CD8-positive, alpha-beta memory T cell (primary cell): Measurements from ENCODE around the gene GRID2. TPM values are rescaled to one million over a fixed set of nuclear protein-coding genes. Genes with fewer than 3 reads are reported as not detected.

Experiments used
- CTCF ChIA-PET: fragments of 350-600 bp; sonication (Branson Sonifier 250); formaldehyde crosslinking; loops from one replicate; lab custom pipeline; 2021; ENCODE audit warnings: antibody characterized with exemption; lab: Charles Lee
- POLR2A ChIA-PET: fragments of 350-600 bp; sonication (Branson Sonifier 250); formaldehyde crosslinking; loops from one replicate; lab custom pipeline; 2021; ENCODE audit warnings: antibody characterized with exemption; lab: Charles Lee
- DNase-seq, 5 donors: peaks; one replicate each; pipeline versions ENCODE4 v3.0.0 to v3.0.0-alpha.2; 2020 to 2022; ENCODE audit warnings: mixed read lengths in 1 of 5
- H3K27ac ChIP-seq: one replicate; pipeline ENCODE4 v1.7.0; 2013; ENCODE audit warnings: low read depth, mild to moderate bottlenecking, low read length, moderate library complexity
- H3K27me3 ChIP-seq: 2 replicates; pipeline ENCODE4 v1.7.0; 2013; ENCODE audit warnings: low read length, mild to moderate bottlenecking; ENCODE audit not compliant: insufficient read depth, poor library complexity, severe bottlenecking
- H3K36me3 ChIP-seq: 2 replicates; pipeline ENCODE4 v1.7.0; 2013; ENCODE audit warnings: mild to moderate bottlenecking, low read length, moderate library complexity; ENCODE audit not compliant: insufficient read depth
- H3K4me1 ChIP-seq: 2 replicates; pipeline ENCODE4 v1.7.0; 2013; ENCODE audit warnings: mild to moderate bottlenecking, low read length, moderate library complexity; ENCODE audit not compliant: insufficient read depth
- H3K4me3 ChIP-seq: 2 replicates; pipeline ENCODE4 v1.7.0; 2013; ENCODE audit warnings: mild to moderate bottlenecking, low read length
- H3K9me3 ChIP-seq: 2 replicates; pipeline ENCODE4 v1.7.0; 2013; ENCODE audit warnings: mild to moderate bottlenecking, low read length
- H3K27ac Mint-ChIP-seq, 8 donors: one replicate each; pipeline ENCODE4 v1.8.0; 2020 to 2021; ENCODE audit warnings: mixed read lengths in 8 of 8, mild to moderate bottlenecking in 6 of 8, inconsistent platforms in 3 of 8, moderate library complexity in 3 of 8
- H3K27me3 Mint-ChIP-seq, 2 donors: one replicate each; pipeline ENCODE4 v1.8.0; 2020 to 2021; ENCODE audit warnings: mixed read lengths in 2 of 2, mild to moderate bottlenecking in 1 of 2, moderate library complexity in 1 of 2
- H3K36me3 Mint-ChIP-seq, 3 donors: one replicate each; pipeline ENCODE4 v1.8.0; 2020 to 2021; ENCODE audit warnings: mixed read lengths in 3 of 3, inconsistent platforms in 1 of 3, mild to moderate bottlenecking in 1 of 3
- H3K4me1 Mint-ChIP-seq, 3 donors: one replicate each; pipeline ENCODE4 v1.8.0; 2020 to 2021; ENCODE audit warnings: mixed read lengths in 3 of 3, inconsistent platforms in 1 of 3, mild to moderate bottlenecking in 1 of 3
- H3K4me3 Mint-ChIP-seq, 7 donors: one replicate each; pipeline ENCODE4 v1.8.0; 2020 to 2021; ENCODE audit warnings: mixed read lengths in 7 of 7, mild to moderate bottlenecking in 6 of 7, moderate library complexity in 4 of 7, inconsistent platforms in 2 of 7
- H3K9me3 Mint-ChIP-seq, 5 donors: one replicate each; pipeline ENCODE4 v1.8.0; 2020 to 2022; ENCODE audit warnings: mixed read lengths in 5 of 5, mild to moderate bottlenecking in 3 of 5, moderate library complexity in 2 of 5, inconsistent platforms in 1 of 5
- polyA plus RNA-seq: library from polyadenylated mRNA; unstranded; fragments of 300-500 nt; fragmentation: Illumina TruSeq; gene quantifications from one replicate; pipeline ENCODE4 v1.2.3, GENCODE V29; 2021
- total RNA-seq, 2 experiments: library from RNA; stranded (reverse); gene quantifications; one replicate each; pipeline ENCODE4 v1.2.3, GENCODE V29; 2021

GRID2 gene
- total and polyA plus RNA-seq, 3 experiments from 2014 or later: not detected

DNA sequence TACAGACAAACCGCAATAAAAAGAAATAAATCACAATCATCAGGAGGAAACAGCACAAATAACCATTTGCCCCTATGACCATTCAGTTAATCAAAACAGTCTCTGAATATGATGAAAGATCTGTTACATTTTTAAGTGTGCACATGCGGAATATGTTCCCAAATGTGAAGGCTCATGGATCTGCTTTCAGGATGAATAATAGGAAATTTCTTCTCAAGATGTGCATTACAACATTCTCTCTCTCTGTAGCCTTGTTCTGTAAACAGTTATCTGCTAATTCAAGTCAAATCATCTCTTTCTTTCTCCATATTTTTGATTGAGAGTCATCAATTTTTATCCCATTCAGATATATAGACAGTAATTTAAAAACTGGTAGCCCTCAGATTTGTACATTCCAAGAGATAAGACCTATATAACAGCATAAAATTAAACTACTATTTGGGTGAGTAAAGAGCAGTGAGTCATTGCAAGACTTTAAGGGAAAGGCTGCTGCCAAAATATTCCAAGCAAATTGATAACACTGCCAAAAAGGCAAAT lies 1090.8 kb downstream of the GRID2 start:
- DNase-seq: no peak
- H3K27me3 Mint-ChIP-seq: no peaks in the 10 kb centered on the region
- no peak overlapping the region for H3K4me3 Mint-ChIP-seq
- no peak overlapping the region for H3K27ac Mint-ChIP-seq
- H3K9me3 Mint-ChIP-seq: peaks cover 0 to 22% (median 5%) of the 10 kb centered on the region in 5 donors
- H3K27me3 ChIP-seq: no peaks in the 10 kb centered on the region
- no peaks in the 10 kb centered on the region for H3K4me1 ChIP-seq
- no peak overlapping the region for H3K4me3 ChIP-seq
- H3K27ac ChIP-seq: no peak overlapping the region
- no peaks in the 10 kb centered on the region for H3K4me1 Mint-ChIP-seq
- no peaks in the 10 kb centered on the region for H3K9me3 ChIP-seq
- H3K36me3 ChIP-seq: no peaks in the 10 kb centered on the region
- H3K36me3 Mint-ChIP-seq: no peaks in the 10 kb centered on the region
- CTCF ChIA-PET: no interaction called here
- POLR2A ChIA-PET: no interaction called here

DNA sequence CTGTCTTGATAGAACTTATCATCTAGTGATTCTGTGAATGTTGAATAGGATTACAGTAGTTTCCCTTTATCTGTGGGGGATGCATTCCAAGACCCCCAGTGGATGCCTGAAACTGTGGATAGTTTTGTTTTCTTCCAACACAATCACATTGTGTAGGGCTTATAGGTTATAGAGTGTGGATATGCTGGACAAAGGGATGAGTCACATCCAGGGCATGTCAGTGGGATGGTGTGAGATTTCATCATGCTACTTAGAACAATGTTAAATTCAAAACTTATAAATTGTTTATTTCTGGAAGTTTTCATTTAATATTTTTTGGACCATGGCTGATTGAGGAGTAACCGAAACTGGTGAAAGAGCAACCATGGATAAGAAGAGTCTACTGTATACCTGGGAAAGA lies 1092.5 kb downstream of the GRID2 start:
- no peak overlapping the region for H3K27ac ChIP-seq
- no peaks in the 10 kb centered on the region for H3K9me3 ChIP-seq
- no peaks in the 10 kb centered on the region for H3K27me3 ChIP-seq
- H3K4me1 Mint-ChIP-seq: no peaks in the 10 kb centered on the region
- no peaks in the 10 kb centered on the region for H3K36me3 Mint-ChIP-seq
- no peaks in the 10 kb centered on the region for H3K4me1 ChIP-seq
- H3K27ac Mint-ChIP-seq: no peak overlapping the region
- no peak for DNase-seq
- H3K4me3 Mint-ChIP-seq: no peak overlapping the region
- no peak overlapping the region for H3K4me3 ChIP-seq
- CTCF ChIA-PET: no interaction called here
- no peaks in the 10 kb centered on the region for H3K36me3 ChIP-seq
- POLR2A ChIA-PET: no interaction called here
- peaks cover 0 to 23% (median 5%) of the 10 kb centered on the region in 5 donors for H3K9me3 Mint-ChIP-seq
- no peaks in the 10 kb centered on the region for H3K27me3 Mint-ChIP-seq

DNA sequence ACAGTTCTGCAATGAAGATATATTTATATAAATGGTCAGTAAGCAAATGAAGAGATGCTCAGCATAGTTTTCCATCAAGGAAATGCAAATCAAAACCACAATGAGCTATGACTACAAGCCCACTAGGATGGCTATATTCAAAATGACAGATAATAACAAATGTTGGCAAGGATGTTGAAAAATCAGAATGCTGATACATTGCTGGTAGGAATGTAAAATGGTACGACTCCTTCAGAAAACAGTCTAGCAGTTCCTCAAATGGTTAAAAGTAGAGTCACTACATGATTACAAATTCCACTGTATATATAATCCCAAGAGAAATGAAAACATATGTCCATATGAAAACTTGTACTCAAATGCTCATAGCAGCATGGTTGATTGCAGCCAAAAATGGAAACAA lies 1099.8 kb downstream of the GRID2 start:
- Histone ChIP-seq H3K4me3 (no peak overlapping the region), H3K4me1 (no peaks in the 10 kb centered on the region), H3K36me3 (no peaks in the 10 kb centered on the region), H3K27me3 (no peaks in the 10 kb centered on the region), H3K27ac (no peak overlapping the region), H3K9me3 (no peaks in the 10 kb centered on the region)
- no peak for DNase-seq
- Mint-ChIP-seq H3K36me3 (no peaks in the 10 kb centered on the region), H3K4me3 (no peak overlapping the region), H3K27me3 (no peaks in the 10 kb centered on the region), H3K9me3 (peaks cover 0 to 22% (median 4%) of the 10 kb centered on the region in 5 donors), H3K4me1 (no peaks in the 10 kb centered on the region), H3K27ac (no peak overlapping the region)
- ChIA-PET POLR2A (no interaction called here), CTCF (no interaction called here)

DNA sequence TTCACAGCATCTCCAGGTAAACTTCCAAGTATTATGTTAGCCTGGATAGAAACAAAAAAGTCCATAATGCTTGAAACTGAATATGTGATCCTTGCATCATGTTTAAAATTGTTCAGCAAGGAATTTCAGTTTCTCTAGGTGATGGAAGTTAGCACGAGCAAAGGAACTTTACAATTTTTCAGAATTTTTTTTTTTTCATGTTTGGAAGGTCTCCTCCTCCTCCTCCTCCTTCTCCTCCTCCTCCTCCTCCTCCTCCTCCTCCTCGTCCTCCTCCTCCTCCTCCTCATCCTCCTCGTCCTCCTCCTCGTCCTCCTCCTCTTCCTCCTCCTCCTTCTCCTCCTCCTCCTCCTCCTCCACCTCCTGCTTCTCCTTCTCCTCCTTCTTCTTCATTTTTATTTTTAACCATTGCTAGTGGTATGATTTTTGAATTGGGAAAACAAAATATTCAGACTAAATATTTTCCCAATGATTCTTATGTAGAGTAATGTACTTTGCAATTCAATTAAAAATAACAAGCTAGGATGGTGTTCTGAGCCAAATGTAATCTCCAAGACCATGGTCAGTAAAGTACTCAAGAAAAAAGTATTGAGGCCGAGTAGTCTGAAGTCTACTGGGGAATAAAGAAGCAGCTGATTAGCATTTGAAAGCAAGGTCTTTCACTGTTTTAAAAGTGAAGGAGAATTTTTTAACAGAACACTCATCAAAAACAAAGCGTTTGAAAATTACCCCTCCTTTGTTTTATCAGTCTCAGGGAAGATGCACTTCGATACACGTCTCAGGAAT lies 1103.9 kb downstream of the GRID2 start:
- Histone ChIP-seq H3K4me1 (no peaks in the 10 kb centered on the region), H3K27ac (no peak overlapping the region), H3K27me3 (no peaks in the 10 kb centered on the region), H3K4me3 (no peak overlapping the region), H3K9me3 (no peaks in the 10 kb centered on the region), H3K36me3 (no peaks in the 10 kb centered on the region)
- H3K36me3 Mint-ChIP-seq: no peaks in the 10 kb centered on the region
- no peaks in the 10 kb centered on the region for H3K4me1 Mint-ChIP-seq
- ChIA-PET CTCF (no interaction called here), POLR2A (no interaction called here)
- H3K4me3 Mint-ChIP-seq: no peak overlapping the region
- no peaks in the 10 kb centered on the region for H3K27me3 Mint-ChIP-seq
- peak overlapping the region in 1 of 8 donors; percentile 60 for H3K27ac Mint-ChIP-seq
- H3K9me3 Mint-ChIP-seq: peaks cover 0 to 15% (median 6%) of the 10 kb centered on the region in 5 donors
- DNase-seq: no peak

DNA sequence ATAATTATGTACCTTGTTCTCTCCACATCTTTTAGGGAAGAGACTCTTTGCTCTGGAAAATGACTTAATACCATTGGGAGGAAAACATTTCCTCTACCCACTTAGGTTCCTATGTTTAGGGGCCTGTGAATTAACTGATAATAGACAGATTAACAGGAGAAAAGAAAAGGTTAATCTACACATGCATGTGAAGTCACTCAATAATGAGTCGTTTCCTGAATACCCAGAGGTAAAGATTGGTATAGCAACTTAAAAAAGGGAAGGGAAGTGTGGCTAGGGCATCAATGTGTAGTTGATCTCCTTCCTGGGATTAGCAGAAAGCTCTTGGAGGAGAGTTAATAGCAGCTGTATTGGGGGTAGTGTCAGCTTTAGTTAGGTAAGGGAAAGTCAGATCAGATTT lies 1105.3 kb downstream of the GRID2 start:
- Histone ChIP-seq H3K36me3 (no peaks in the 10 kb centered on the region), H3K4me3 (no peak overlapping the region), H3K27me3 (no peaks in the 10 kb centered on the region), H3K9me3 (no peaks in the 10 kb centered on the region), H3K4me1 (no peaks in the 10 kb centered on the region), H3K27ac (no peak overlapping the region)
- H3K4me3 Mint-ChIP-seq: no peak overlapping the region
- H3K27me3 Mint-ChIP-seq: no peaks in the 10 kb centered on the region
- H3K36me3 Mint-ChIP-seq: no peaks in the 10 kb centered on the region
- ChIA-PET CTCF (no interaction called here), POLR2A (no interaction called here)
- H3K27ac Mint-ChIP-seq: no peak overlapping the region
- no peaks in the 10 kb centered on the region for H3K4me1 Mint-ChIP-seq
- H3K9me3 Mint-ChIP-seq: peaks cover 0 to 15% (median 7%) of the 10 kb centered on the region in 5 donors
- no peak for DNase-seq

DNA sequence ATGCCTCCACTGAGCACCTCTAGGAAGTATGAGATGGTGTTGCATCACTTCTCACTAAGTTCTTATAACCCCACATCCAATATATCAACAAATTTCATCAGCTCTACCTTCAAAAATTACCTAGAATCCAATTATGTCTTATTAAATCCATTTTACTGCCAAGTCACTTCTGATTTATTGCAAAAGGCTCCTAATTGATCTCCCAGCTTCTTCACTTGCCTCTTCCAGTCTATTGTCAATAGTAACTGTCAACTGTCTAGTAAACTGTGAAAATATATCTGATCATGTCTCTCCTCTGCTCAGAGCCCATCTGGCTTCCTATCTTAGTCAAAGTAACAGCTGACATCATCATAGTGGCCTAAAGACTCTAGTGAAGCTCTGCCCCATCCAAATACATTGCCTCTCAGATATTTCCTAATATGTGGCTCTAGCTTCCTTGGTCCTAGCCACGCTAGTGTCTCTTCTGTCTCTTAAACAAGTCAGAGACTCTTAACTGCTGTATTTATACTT lies 1110.3 kb downstream of the GRID2 start:
- no peaks in the 10 kb centered on the region for H3K27me3 ChIP-seq
- no peak for DNase-seq
- no peak overlapping the region for H3K27ac Mint-ChIP-seq
- H3K9me3 ChIP-seq: no peaks in the 10 kb centered on the region
- H3K4me3 Mint-ChIP-seq: no peak overlapping the region
- peaks cover 2 to 11% (median 8%) of the 10 kb centered on the region in 5 donors for H3K9me3 Mint-ChIP-seq
- no peaks in the 10 kb centered on the region for H3K4me1 Mint-ChIP-seq
- no peaks in the 10 kb centered on the region for H3K27me3 Mint-ChIP-seq
- CTCF ChIA-PET: no interaction called here
- H3K27ac ChIP-seq: no peak overlapping the region
- POLR2A ChIA-PET: no interaction called here
- no peaks in the 10 kb centered on the region for H3K36me3 ChIP-seq
- no peaks in the 10 kb centered on the region for H3K36me3 Mint-ChIP-seq
- H3K4me1 ChIP-seq: no peaks in the 10 kb centered on the region
- no peak overlapping the region for H3K4me3 ChIP-seq

DNA sequence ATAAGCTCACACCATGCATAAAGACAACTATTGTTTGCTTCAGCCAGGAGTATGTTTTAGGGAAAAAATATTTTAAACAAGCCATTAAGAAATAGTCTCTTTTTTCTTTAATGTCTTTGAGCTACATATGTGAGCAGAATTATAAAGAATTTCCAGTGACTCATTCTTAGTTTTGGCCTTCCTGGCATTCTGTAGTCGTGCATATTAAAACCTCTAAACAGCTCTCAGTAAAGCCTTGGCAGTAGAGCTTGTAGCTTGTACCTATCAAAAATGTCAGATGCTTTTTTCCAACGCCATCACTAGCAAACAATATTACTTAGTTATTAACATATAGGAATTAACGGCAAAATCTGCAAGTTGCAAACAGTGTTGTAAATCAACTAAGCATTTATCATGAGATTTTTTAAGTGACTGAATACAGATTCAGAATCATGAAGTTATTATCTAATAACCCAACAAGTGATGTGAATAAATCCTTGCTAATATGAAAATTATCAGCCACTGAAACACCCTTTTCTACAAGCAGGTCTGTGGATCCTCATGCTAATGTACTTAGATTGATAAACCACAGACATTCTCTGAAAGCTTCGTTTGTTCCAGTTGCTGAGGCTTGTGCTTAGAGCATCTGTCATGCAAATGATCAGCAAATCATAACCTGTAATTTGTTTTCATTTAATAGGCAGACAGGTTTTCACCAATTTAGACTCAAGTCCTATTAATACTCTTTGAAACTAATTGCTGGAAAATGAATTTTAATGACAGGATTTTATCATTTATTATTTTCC lies 1112.8 kb downstream of the GRID2 start:
- no peaks in the 10 kb centered on the region for H3K27me3 Mint-ChIP-seq
- POLR2A ChIA-PET: no interaction called here

DNA sequence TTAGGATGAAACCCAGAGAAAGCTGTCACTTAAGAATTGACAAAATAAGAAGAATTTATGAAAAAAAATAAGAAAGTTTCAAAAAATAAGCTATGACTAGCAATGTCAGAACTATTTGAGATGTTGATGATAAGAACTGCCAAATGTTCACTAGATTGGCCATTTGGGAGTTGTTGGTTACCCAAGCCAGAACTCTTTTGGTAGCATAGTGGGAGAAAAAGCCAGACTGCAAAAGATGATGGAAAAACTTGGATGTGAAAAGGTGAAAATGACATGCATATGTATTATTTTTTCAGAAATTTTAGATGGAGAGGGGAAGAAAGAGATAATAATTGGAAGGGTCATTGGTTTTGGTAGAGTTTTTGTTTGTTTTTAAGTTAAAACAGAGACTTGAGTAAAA lies 1127.6 kb downstream of the GRID2 start:
- Mint-ChIP-seq H3K36me3 (no peaks in the 10 kb centered on the region), H3K4me1 (no peaks in the 10 kb centered on the region), H3K4me3 (no peak overlapping the region), H3K27me3 (no peaks in the 10 kb centered on the region), H3K9me3 (peaks cover 2 to 27% (median 3%) of the 10 kb centered on the region in 5 donors), H3K27ac (no peak overlapping the region)
- POLR2A ChIA-PET: no interaction called here
- CTCF ChIA-PET: no interaction called here
- H3K4me1 ChIP-seq: no peaks in the 10 kb centered on the region
- H3K27ac ChIP-seq: no peak overlapping the region
- DNase-seq: no peak
- no peaks in the 10 kb centered on the region for H3K9me3 ChIP-seq
- H3K36me3 ChIP-seq: no peaks in the 10 kb centered on the region
- no peak overlapping the region for H3K4me3 ChIP-seq
- no peaks in the 10 kb centered on the region for H3K27me3 ChIP-seq

More for the DNA sequence above, 1112.8 kb downstream of the GRID2 start:
- H3K27ac Mint-ChIP-seq: no peak overlapping the region
- no peak overlapping the region for H3K4me3 Mint-ChIP-seq
- no peaks in the 10 kb centered on the region for H3K4me1 ChIP-seq
- no peaks in the 10 kb centered on the region for H3K4me1 Mint-ChIP-seq
- H3K27me3 ChIP-seq: no peaks in the 10 kb centered on the region
- no peak for DNase-seq
- no peaks in the 10 kb centered on the region for H3K9me3 ChIP-seq
- peaks cover 2 to 11% (median 6%) of the 10 kb centered on the region in 5 donors for H3K9me3 Mint-ChIP-seq
- H3K36me3 ChIP-seq: no peaks in the 10 kb centered on the region
- no peak overlapping the region for H3K4me3 ChIP-seq
- H3K27ac ChIP-seq: no peak overlapping the region
- CTCF ChIA-PET: no interaction called here
- no peaks in the 10 kb centered on the region for H3K36me3 Mint-ChIP-seq
